GM11168 (cell line): Measurements from ENCODE around the gene SPAG16.

Source experiments
- in situ Hi-C: fragments of 300-500 bp; cut with MboI; formaldehyde crosslinking; loops from one replicate; pipeline ENCODE4 v1.12.0; 2022; ENCODE audit warnings: low sequenced_read_pairs; ENCODE audit not compliant: unreplicated experiment

SPAG16 gene

GRCh38 chr2:214389334-214389733 is 1105.1 kb downstream of the SPAG16 start:
- in situ Hi-C loops = no loop called here

- in situ Hi-C loops = no loop called here
These were observed 1109.5 kb downstream of the SPAG16 start for GRCh38 chr2:214393796-214394195.

- in situ Hi-C loops = no loop called here
These were observed 1110.8 kb downstream of the SPAG16 start for GRCh38 chr2:214395040-214395439.

GRCh38 chr2:214401580-214401979 is 1117.3 kb downstream of the SPAG16 start:
- in situ Hi-C loops = no loop called here

- in situ Hi-C loops = no loop called here
These were observed 1126.0 kb downstream of the SPAG16 start for GRCh38 chr2:214410128-214410775.

GRCh38 chr2:214410918-214411554 is 1126.8 kb downstream of the SPAG16 start, which contains the start of gene VWC2L:
Gene VWC2L, plus strand, starts transcription at chr2:214411054. Its CDS starts 3,140 bp downstream, at chr2:214414194.
- in situ Hi-C loops = no loop called here

GRCh38 chr2:214412679-214413078 is 1128.4 kb downstream of the SPAG16 start:
- in situ Hi-C loops = no loop called here

GRCh38 chr2:214436470-214436869 is 1152.2 kb downstream of the SPAG16 start:
- in situ Hi-C loops = no loop called here

GRCh38 chr2:214450118-214450894 is 1166.0 kb downstream of the SPAG16 start:
- in situ Hi-C loops = no loop called here

- in situ Hi-C loops = no loop called here
These were observed 1167.4 kb downstream of the SPAG16 start for GRCh38 chr2:214451516-214452275.
